Activated gamma-delta T cell (primary cell): ENCODE results near the gene WDR82.

ENCODE experiments used
- DNase-seq: peaks from one replicate; lab custom pipeline; 2025; lab: John Stamatoyannopoulos, UW

WDR82 gene

DNA sequence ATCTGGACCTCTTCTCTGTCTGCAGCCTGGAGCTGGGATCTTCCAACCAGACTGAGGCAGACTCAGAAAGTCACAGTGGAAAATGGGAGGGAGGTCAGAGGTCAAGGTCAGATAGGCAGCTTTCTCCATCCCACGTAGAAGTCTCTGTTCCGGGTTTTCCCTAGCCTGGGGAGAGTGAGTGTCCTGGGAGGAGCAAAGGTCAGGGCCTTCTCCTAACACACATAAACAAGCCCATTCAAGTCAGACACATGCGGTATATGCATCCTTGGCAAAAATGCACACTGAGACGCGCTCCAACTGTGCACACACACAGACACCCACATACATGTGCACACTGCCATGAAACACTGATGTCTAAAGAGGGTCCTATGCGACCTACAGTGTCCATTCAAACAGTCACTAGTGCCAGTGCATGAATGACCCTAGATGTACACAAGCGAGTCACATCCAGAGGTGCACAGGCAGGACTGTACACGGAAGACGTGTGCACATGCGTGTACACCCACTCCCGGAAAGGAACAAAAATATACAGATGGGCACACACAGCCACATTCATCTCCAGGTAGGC, 40.2 kb downstream of the WDR82 start:
- DNase-seq = no peak

DNA sequence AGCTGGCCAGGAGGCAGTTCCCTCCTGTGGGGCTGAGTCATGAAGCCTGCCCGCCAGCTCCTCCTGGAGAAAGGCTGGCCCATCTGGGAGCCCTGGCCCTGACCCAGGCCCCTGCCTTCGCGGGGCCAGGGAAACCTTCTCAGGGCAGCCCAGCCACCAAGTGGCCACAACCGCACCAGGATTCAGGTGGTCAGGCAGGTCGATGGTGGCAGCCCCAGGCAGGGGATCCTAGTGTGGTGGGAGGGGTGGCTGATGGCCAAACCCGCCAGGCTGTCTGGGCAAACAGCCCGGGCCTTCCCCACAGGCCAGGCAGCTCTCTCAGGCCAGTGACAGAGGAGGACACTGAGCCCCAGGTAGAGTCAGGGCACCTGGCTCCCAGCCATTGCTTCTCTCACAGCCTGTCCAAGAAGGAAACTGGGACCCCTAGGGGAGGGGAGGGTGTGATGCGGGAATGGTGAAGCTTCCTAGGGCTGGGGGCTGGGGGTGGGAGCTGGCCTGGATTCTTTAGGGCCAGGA, 40.7 kb downstream of the WDR82 start:
- no peak for DNase-seq

DNA sequence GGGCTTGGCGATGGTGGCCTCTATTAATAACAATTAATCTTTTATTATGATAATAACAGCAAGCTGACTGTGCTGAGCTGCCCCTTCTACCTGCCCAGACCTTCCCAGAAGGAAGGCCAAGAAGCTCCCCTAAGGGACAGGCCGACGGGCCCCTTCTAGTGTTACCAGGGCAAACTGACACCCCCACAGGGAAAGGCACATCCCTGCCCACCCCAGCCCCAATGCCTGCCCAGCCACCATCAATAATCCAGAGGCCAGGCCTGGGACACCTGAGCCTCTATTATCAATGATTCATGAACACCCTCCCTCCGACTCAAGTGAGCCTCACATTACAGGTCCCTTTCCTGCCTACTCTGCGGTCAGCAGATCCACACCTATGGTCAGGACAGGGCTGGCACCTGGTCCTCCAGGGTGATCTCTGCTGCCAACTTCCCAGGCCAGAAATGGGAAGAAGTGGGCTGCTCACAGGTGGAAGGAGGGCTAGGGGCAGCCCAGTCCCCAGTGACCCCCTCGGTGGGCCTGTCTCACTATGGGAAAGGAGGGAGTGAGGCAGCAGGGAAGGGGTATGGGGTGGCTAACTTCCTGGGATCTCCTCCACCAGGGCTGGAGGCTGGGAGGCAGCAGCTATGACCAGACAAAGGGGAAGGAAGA, 41.3 kb downstream of the WDR82 start:
- DNase-seq = no peak

DNA sequence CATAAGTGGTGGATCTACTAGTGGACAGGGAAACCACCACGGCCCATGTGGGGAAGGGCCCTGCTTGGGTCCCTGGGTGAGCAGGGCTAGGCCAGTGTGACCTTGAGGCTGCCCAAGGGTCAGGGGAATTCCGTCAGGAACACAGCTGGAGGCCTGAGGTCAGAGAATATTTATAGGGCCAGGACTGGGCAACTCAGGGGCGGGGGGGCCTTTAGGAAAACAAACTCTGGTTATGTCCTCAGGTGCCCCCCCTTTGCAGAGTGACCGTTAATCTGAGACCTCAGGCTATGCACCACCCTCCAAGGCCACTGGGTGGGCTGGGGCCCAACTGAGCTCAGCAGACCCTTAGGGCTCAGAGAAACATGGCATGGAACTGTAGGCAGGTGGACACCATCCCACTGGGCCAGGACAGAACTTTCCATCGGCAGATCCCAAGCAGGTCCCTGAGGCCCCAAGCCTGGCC, 42.0 kb downstream of the WDR82 start:
- DNase-seq = no peak

DNA sequence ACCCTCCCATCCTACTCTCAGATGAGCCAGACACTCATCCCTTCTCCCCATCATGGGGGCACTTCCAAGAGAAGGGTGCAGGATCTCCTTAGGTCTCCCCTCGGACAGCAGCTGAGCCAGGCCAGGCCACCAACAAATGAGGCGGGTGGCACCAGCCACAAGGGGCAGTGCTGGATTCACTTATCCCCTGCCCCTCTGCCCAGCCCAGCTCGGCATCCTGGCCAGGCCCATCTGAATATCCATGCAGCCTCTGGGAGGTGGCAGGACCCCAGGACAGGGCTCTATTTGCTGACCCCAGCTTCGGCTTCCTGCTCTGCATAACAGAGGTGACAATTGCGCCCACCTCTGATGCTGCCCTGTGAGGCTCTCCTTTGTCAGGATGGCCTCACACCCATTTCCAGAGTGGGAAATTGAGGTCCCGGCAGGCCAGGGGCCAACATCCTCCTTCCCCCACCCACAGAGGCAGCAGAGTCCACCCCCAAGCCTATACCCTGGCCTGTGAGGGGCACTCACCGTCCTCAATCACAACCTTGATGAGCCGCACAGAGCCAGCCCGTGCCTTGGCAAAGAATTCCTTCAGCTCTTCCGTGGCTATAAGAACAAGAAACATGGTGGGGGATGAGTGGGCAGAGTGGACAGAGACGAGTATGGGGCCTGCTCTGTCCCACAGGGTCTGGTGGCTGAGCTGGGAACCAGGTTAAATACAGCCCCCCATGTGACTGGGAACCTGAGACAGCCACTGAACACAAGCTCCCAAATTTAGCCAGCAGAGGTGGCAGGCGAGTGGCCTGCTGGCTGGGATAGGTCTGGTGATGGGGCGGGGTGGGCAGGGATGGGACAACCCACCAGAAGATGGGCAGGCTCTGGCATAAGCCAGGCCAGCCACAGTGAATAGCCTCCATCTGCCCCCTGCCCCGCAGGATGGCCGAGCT, 43.7 kb downstream of the WDR82 start:
- no peak for DNase-seq

DNA sequence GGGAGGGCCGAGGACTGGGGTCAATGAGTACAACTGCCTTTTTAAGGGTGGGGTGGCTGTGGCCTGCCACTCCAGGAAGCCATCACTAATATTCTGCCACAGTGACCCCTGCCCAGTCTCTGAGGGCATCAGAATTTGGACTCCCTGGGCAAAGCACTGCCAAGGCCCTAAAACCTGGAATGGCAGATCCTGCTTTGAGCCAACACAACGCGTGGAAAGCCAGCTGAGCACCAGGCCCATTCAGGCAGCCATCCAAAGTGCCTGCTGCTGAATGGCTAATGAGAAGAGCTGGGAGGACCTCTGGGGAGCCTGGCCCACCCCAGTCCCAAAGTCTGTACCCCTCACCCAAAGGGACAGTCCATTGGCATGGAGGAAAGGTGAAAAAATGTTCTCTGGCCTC, 44.5 kb downstream of the WDR82 start:
- no peak for DNase-seq

DNA sequence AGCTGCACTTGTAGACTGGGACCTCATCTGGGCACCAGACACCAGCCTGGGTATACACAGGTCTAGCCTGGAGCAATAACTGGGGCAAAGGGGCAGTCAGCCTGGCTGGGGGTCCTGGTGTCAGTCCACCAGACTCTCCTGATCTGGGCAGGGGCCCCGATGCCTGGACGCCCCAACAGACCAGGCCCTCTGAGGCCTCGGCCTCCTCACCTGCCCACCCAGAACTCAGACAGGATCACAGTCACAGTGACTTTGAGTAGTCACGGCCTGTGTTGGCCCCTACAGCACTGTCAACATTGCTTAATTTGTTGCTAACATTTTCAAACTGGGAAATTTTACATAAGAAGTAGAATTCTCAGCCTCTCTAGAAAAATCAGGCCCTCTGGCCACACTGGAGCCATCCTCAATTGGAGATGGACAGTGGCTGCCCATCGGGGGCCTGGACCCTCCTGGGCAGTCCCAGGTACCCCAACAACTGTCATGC, 45.3 kb downstream of the WDR82 start:
- no peak for DNase-seq

DNA sequence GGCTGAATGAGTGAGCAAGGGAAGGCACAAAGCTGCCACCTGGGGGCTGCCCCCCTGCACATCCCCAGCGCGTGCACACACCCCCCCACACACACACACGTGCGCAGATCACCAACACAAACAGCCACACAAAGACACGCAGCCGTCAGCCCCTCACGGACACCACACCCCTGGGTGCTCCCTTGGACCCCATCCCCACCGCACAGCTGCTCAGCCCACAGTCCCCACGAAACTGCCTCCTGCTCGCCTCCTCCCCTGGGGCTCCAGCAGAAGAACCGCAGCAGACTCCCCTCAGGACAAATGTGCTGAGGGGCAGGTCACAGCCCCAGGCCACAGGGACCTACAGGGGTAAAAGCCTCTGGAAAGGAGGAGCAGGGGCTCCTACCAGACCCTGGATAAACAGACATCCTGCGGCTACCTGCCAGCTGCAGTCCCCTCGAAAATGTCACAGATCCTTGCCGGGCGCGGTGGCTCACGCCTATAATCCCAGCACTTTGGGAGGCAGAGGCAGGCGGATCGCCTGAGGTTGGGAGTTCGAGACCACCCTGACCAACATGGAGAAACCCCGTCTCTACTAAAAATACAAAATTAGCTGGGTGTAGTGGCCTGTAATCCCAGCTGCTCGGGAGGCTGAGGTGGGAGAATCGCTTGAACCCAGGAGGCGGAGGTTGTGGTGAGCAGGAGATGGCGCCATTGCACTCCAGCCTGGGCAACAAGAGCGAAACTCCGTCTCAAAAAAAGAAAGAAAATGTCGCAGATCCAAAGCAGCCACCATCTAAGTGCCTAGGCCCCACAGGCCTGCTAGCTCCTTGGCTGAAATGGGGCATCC, 46.0 kb downstream of the WDR82 start:
- DNase-seq = no peak

DNA sequence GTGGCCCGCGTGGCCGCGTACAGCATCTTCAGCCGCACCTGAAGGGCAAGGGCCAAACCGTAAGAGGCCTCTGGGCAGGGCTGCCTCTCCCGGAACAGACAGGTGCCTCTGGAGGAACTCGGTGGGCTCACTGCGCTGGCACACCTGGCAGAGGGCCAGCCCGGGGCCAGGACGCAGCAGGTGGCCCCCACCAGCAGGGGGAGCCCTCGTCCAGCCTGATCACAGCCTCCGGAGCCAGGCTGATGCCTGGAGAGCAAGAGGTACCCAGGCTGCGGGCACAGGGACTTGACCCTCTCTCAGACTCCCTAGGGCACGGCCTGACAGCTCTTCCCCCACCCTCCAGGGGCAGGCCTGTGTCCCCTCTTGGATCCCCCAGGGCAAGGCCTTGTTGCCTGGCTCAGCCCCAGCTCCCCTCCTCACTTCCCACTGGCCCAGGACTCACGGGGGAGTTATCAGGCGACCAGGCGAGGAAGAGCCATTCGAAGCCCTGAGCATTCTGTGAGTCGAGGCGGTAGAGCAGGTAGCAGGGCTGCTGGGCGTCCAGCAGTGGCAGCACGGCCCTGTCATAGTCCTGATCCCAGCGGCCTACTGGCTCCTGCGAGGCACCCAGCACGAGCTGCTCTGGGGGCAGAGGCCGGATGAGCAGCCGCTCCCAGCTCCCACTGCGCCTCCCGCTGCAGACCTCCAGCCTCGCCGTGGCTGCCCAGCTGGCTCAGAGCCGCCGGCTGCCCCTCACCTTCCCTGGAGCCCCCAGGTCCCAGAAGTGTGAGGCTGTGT, 46.8 kb downstream of the WDR82 start:
- peak; percentile 68 for DNase-seq

DNA sequence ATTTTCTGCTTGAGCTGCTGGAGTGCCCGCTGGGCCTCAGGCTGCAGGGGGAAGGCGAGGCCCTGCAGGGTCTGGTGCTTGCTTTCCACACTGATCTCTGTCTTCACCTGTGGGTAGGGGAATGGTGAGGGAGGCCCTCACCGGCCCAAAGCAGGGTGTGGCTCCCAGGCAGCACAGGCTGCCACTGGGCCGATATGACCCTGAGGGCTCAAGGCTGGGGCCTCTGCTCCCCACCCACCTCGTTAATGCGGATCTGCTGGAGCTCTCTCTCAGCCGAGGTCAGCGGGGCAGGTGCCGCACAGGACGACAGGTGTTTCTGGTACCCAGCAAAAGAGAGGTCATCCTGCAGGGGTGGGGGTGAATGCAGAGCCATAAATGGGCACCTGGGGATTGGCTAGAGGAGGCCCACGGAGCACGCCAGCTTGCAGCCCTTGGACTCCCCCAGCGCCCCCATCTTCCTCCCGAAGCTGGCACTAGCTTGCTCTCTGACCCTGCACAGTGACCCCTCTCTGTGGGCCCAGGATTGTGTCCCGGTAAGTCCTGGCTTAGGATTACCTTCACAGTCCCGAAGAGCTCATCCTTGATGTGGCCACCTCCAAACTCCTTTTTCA, 47.5 kb downstream of the WDR82 start:
- DNase-seq = no peak

DNA sequence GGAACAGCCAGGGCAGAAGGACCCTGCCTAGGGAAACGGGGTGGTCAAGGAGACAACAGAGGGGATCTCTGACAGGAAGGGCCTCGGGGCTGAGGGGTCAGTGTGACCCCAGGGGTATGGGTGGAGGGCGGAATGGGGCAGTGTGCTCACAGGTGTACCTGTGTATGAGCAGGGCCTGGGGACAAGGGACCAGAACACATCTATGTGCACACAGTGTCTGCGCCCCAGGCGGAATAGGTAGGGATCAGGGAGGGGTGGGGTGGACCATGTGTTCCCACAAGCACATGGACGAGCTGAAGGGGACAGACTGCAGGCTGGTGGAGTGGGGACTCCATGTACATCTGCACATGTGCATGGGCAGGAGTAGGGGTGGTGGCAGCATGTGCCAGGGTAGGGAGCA, 48.0 kb downstream of the WDR82 start:
- DNase-seq = no peak

DNA sequence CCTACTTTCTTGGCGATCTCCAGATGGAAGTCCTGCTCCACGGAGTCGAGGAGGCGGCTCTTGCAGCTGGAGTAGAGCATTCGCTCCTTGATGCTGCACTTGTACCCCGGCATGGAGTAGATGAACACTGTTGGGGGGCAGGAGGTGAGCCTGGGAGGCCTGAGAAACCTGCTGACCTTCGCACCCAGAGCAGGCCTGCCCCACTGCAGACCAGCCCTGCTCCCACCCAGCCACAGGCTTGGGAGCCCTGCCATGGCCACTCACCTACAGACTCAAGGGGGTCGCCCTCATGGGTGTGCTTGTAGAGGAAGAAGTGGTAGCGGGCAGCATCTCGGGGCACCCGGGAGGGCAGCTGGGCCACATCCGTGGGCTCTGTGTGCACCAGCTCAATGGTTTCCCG, 48.8 kb downstream of the WDR82 start:
- no peak for DNase-seq

DNA sequence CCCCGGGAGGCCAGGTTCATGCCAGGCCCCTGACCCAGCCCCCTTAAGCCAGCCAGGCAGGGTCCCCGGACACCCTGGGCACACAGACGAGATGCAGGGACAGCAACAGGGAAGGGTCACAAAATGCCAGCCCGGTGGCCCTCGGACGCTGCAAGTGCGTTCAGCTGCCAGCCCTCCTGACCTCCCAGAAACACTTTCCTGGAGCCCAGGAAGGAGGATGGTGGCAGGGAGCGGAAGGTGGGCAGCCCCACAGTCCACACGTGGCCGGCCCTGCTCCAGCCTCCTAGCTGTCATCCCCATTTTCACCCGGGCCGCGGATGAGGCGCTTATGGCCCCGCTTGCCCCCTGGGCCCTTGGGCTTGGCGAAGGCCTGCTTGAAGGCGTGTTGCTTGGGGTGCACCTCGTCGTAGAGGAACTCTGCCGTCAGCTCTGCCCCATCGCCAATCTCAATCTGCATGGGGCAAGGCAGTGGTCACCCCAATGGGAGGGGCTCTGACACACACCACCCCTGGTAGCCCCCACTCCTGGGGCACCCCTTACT, 49.6 kb downstream of the WDR82 start:
- no peak for DNase-seq

DNA sequence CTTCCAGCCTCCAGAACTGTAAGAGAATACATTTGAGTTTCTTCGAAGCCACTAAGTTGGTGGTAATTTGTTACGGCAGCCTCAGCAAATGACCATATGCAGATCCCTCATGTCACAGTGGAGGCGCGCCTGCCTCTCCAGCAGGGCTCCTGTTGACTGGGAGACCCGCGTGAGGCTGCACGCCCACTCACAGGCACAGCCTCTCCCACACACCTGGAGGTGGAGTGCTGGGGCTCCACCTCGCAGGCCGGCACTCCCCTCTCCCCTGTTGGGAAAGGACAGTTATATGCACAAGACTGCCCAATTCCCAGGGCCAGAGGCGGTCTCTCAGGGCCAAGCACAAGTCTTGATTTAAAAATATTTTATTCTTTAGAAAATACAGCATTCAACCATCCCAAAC, 50.2 kb downstream of the WDR82 start:
- no peak for DNase-seq

DNA sequence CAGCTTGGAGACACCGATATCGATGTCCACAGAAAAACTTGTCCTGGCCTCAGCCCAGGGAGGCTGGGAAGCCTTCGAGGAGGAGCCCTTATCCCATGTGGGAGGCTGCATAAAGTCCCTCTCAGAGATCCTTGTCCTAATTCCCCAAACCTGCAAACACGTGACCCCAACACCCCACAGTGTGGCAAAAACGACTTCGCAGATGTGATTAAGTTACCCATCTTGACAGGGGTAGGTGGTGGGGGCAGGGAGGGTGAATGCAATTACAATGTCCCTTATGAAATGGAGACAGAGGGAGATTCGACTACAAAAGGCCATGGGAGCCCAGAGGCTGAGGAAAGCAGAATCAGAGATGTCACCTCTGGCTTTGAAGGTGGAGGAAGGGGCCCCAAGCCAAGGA, 50.7 kb downstream of the WDR82 start:
- no peak for DNase-seq

DNA sequence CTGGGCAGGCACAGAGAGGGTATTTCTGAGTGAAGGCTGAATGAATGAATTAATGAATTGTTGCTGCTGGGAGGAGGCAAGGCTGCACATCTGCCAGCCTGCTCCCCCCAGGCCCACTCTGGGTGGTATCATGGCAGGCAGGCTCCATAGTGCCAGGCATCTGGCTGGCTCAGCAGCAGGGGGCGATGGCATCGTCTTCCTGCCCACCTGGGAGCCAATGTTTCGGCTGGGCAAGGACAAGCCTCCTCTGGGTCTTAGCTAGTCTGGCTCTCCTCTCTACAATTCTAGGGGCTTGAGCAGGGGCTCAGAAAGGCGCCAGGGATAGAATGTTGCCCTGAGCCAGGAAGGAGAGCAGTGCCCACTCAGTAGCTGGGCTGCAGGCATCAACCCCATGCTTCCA, 51.3 kb downstream of the WDR82 start:
- DNase-seq = no peak

DNA sequence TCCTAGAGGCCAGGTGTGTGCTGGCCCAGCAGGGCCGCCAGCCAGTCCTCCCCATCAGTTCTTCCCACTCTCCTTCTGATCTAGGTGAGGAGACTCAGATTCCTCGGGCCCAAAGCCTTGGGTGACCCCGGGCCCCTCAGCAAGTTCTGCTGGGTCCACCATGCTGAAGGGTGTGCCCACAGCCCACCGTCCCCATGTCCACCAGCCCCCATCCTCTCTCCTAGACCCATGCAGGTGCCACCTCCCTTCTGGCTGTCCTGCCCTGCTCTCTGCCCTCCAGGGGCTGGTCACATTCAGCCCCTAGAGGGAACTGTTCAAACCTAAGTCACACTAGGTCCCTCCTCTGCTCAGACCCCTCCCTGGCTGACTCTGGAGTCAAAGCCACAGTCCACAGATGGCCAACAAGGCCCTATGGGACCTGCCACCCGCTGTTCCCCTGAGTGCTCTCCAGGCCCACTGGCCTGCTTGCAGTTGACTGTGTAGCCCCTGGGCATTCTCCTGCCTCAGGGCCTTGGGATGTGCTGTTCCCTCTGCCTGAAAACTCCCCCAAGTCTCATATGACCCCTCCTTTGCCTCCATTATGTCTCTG, 52.1 kb downstream of the WDR82 start:
- no peak for DNase-seq

DNA sequence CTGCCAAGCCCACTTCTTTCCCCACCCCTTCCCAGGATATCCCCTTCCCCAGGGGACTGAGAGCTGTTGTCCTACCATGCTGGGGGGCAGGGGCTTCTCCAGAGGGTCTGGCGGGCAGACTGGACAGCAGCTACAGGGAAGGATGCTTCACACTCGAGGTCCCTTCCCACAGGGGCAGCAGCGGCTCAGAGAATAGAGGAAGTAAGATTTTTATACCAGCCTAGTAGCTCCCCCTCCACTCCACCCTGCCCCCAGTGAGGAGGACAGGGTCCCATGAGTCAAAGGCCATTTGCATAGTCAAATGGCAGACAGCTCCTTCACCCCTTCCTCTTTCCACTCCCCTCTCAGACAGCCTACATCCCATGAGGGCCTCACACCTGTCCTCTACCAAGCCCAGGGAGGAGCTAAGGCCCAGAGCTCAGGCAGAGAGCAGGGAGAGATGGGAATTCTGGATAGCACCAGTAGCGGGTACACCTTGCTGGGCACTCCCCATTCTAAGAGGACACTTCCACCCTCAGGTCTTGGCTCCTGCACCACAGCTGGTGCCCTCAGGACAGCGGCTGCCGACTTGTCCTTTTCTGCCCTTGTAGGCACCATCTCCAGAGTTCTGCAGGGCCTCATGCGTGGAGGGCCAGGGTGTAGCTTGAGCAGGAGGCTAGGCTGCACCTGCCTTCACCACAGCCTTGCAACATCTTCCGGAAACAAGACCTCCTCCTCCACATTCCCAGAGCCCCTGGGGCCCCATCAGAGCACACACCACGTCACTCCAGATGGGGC, 52.8 kb downstream of the WDR82 start, which contains the start of gene TLR9:
TSS of gene TLR9 (minus strand) at position 194 of the 777 bp plus-strand sequence. CDS start at position 78, 116 bp downstream.
- DNase-seq = no peak
